Measurements from ENCODE around the gene TSPAN4.

GRCh38 chr11:863023-863909 is 20.6 kb downstream of the TSPAN4 start:
- TF ChIP-seq CTCF (IDR thresholded peaks at IDR 0.05; ENCODE audit: low read depth, low read length) (no peak), EZH2phosphoT487 (IDR thresholded peaks at IDR 0.05; ENCODE audit: low read depth) (no peak)
